K562 (cell line): Measurements from ENCODE around the gene ENO3. TPM values are rescaled to one million over a fixed set of nuclear protein-coding genes. Genes with fewer than 3 reads are reported as not detected.

Experiments
- ATAC-seq: fragments of 200-7000 bp; cut with Tn5 transposase; 3 replicates; pipeline ENCODE4 v1.9.1; 2020; ENCODE audit warnings: moderate library complexity
- BruUV-seq: library from RNA; stranded (reverse); fragments of 400-500 nt; replicated peaks from 2 replicates; lab custom pipeline; 2021; lab: Mats Ljungman, UMichigan
- CTCF ChIA-PET: fragments of 300-600 bp; formaldehyde crosslinking; extraction: SDS; loops from one replicate; lab custom pipeline; 2021; ENCODE audit warnings: low intra/inter-chr PET ratio; lab: Yijun Ruan, JAX
- POLR2A ChIA-PET: fragments of 300-600, 350-650 bp; sonication (Branson Sonifier 250); formaldehyde crosslinking; extraction: SDS; loops from one replicate; lab custom pipeline; 2021; ENCODE audit warnings: antibody characterized with exemption, inconsistent platforms; lab: Yijun Ruan, JAX
- DNase-seq, 4 experiments: peaks; one replicate each; pipeline versions ENCODE4 v3.0.0 to v3.0.0-alpha.2; 2011 to 2018; ENCODE audit warnings: low spot score in 3 of 4, mixed read lengths in 3 of 4; ENCODE audit errors: extremely low read depth in 1 of 4
- FAIRE-seq: peaks from 2 replicates; lab custom pipeline; 2011; peaks lifted over from hg19 to GRCh38; lab: Jason Lieb, UNC
- H2AFZ ChIP-seq: 2 replicates; pipeline ENCODE4 v1.6.0; 2011; ENCODE audit warnings: low read depth, low read length, control low read depth, inconsistent platforms
- H3K27ac ChIP-seq: fragments of 200-600 bp; 3 replicates; pipeline ENCODE4 v1.8.0; 2011; ENCODE audit warnings: low read depth, mild to moderate bottlenecking, control low read depth, inconsistent platforms, low read length, moderate library complexity, mixed read lengths; ENCODE audit errors: extremely low read depth
- H3K27me3 ChIP-seq, 2 experiments: fragments of 300-600 bp in 1 of 2; 2 replicates in 1 of 2; 3 replicates in 1 of 2; pipeline versions ENCODE4 v1.6.0 to v1.8.0; 2011; ENCODE audit warnings: inconsistent platforms in 2 of 2, low read length in 2 of 2, mild to moderate bottlenecking in 1 of 2, mixed read lengths in 1 of 2, moderate library complexity in 1 of 2; ENCODE audit not compliant: control insufficient read depth in 2 of 2, insufficient read depth in 2 of 2
- H3K36me3 ChIP-seq: fragments of 300-600 bp; 3 replicates; pipeline ENCODE4 v1.8.0; 2011; ENCODE audit warnings: mild to moderate bottlenecking, low read length, inconsistent platforms; ENCODE audit not compliant: control insufficient read depth, insufficient read depth
- H3K4me1 ChIP-seq, 2 experiments: fragments of 200-600 bp in 1 of 2; replicated peaks in 1 of 2; 2 replicates in 1 of 2; 3 replicates in 1 of 2; pipeline versions ENCODE4 v1.5.1 to v1.8.0; 2011; ENCODE audit warnings: inconsistent platforms in 2 of 2, low read length in 2 of 2, mild to moderate bottlenecking in 1 of 2, mixed read lengths in 1 of 2, moderate library complexity in 1 of 2; ENCODE audit not compliant: control insufficient read depth in 2 of 2, insufficient read depth in 2 of 2
- H3K4me2 ChIP-seq: 2 replicates; pipeline ENCODE4 v1.6.1; 2011; ENCODE audit warnings: low read length, control low read depth, inconsistent platforms, mixed read lengths; ENCODE audit not compliant: insufficient read depth
- H3K4me3 ChIP-seq: fragments of 200-600 bp; sonication (generic), shearing (Covaris generic); 2 replicates; pipeline ENCODE4 v1.5.1; 2016; ENCODE audit warnings: control low read depth, inconsistent platforms
- H3K79me2 ChIP-seq: fragments of 200-600 bp; 3 replicates; pipeline ENCODE4 v1.8.0; 2011; ENCODE audit warnings: low read length, inconsistent platforms; ENCODE audit not compliant: control insufficient read depth, insufficient read depth
- H3K9ac ChIP-seq, 2 experiments: 2 replicates each; pipeline versions ENCODE4 v1.6.0 to v1.6.1; 2011; ENCODE audit warnings: low read depth in 2 of 2, low read length in 2 of 2, control low read depth in 1 of 2, inconsistent platforms in 1 of 2, mild to moderate bottlenecking in 1 of 2, mixed read lengths in 1 of 2; ENCODE audit not compliant: insufficient read depth in 1 of 2
- H3K9me1 ChIP-seq: one replicate; pipeline ENCODE4 v1.6.0; 2011; ENCODE audit warnings: inconsistent platforms, mild to moderate bottlenecking, low read length, moderate library complexity; ENCODE audit not compliant: control insufficient read depth, insufficient read depth
- H3K9me3 ChIP-seq: replicated peaks from 2 replicates; pipeline ENCODE4 v1.5.1; 2011; ENCODE audit warnings: low read depth, low read length, inconsistent platforms; ENCODE audit not compliant: control insufficient read depth, insufficient read depth
- H4K20me1 ChIP-seq: replicated peaks from 2 replicates; pipeline ENCODE4 v1.6.1; 2011; ENCODE audit warnings: low read length, inconsistent platforms, mixed read lengths; ENCODE audit not compliant: control insufficient read depth, insufficient read depth
- ETV5 ChIP-seq: sonication (generic); formaldehyde crosslinking; IDR thresholded peaks from 2 replicates; pipeline ENCODE4 v1.4.0; 2020; ENCODE audit warnings: low read depth, mild to moderate bottlenecking, missing genetic modification reagents
- ZNF253 ChIP-seq: fragments of 250-450 bp; sonication (Bioruptor Pico); conservative IDR thresholded peaks from 2 replicates; pipeline ENCODE4 v1.6.1; 2021; ENCODE audit warnings: mild to moderate bottlenecking
- WGBS: fragments of 100-300 bp; shearing (Covaris generic); methylation state at CpG from one replicate; pipeline ENCODE4 v1.1.6; 2016; ENCODE audit warnings: low coverage, mixed read lengths; ENCODE audit not compliant: insufficient coverage; ENCODE audit errors: missing lambda C conversion rate; 5-methylcytosine and 5-hydroxymethylcytosine counted together
- in situ Hi-C: fragments of 300-500 bp; cut with MboI; formaldehyde crosslinking; loops from 4 replicates; pipeline ENCODE4 v1.15.0; 2018; ENCODE audit warnings: inconsistent platforms, mixed read lengths
- intact Hi-C: fragments of 100-400 bp; cut with micrococcal nuclease; formaldehyde crosslinking; loops from 2 replicates; pipeline ENCODE4 v1.14.2; 2022
- polyA plus RNA-seq, 8 experiments: library from polyadenylated mRNA; depleted of rRNA in 4 of 8; stranded (reverse) in 5 of 8; unstranded in 3 of 8; fragments of >200 nt; fragmentation: Nextera tagmentation in 2 of 8; fragmentation: Illumina TruSeq in 1 of 8; extraction: Ambion mirVana in 2 of 8; extraction: Trizol in 1 of 8; gene quantifications; 2 replicates each; pipeline versions ENCODE4 v1.2.1 to v1.2.3, GENCODE V29; 2011 to 2014; ENCODE audit warnings: inconsistent platforms in 1 of 8, missing spikeins in 1 of 8
- total RNA-seq, 7 experiments: library from RNA; depleted of rRNA in 6 of 7; stranded (reverse); fragments of >200 nt in 6 of 7; fragmentation: Illumina TruSeq in 2 of 7; extraction: Trizol in 2 of 7; gene quantifications; 2 replicates each; pipeline versions ENCODE4 v1.2.1 to v1.2.3, GENCODE V29; 2011 to 2021; ENCODE audit warnings: low replicate concordance in 1 of 7
- TF ChIP-seq, protein P1 (sequence below): fragments of 250-450 bp; sonication (Bioruptor Pico); IDR thresholded peaks from 2 replicates; pipeline ENCODE4 v1.9.0; 2021; ENCODE audit warnings: mild to moderate bottlenecking, inconsistent platforms
- TF ChIP-seq, protein P2 (sequence below): fragments of 250-450 bp; sonication (Bioruptor Pico); IDR thresholded peaks from 2 replicates; pipeline ENCODE4 v1.4.0; 2020
- TF ChIP-seq, protein P3 (sequence below): fragments of 200-800 bp; sonication (Bioruptor generic); IDR thresholded peaks from 2 replicates; pipeline ENCODE4 v1.6.1; 2017; ENCODE audit warnings: missing genetic modification characterization, missing compliant biosample characterization

Gene ENO3
- total and polyA plus RNA-seq, 9 of the 15 experiments (the other 6 are each of a cell fraction or from before 2014, with no cell fraction given), result 5.7 to 17.2 (median 9.9) TPM

DNA sequence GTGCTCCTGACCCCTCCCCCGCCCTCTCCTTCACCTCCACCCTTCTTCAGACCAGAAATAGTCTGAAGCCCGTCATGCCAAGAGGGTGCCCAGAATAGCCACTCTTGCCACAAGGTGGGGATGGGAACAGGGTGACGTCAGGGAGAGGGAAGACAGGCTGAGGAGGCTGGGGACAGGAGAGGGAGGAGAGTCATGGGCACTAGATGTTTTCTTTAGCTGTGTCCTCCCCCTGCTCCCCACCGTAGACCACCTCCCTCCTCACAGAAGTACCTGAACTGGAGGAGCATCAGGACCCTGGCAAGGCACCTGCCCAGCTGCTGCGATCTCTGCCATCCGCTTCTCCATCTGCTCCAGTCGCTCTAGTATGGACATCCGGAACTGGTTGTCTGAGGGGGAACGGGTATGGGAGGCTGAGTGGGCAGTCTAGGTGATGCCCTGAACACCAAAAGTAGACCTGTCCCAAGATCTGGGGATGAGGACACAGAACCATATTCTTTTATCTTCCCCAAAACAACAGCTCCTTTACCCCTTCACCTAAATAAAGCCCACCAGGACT is 23.3 kb downstream of the ENO3 start:
- in situ Hi-C loops, result no loop called here
- CTCF ChIA-PET, result no interaction called here
- Histone ChIP-seq H3K27me3 (no peaks in the 10 kb centered on the region), H3K9me1 (no peaks in the 10 kb centered on the region), H3K4me1 (peaks cover 5 to 6% of the 10 kb centered on the region in 2 experiments; a peak in 4 of 5 replicates), H3K9me3 (no peaks in the 10 kb centered on the region), H3K4me3 (no peak overlapping the region), H4K20me1 (no peaks in the 10 kb centered on the region), H3K9ac (no peak overlapping the region), H3K79me2 (peaks cover 2% of the 10 kb centered on the region; the same call in 2 of the 3 replicates), H2AFZ (no peak overlapping the region), H3K4me2 (no peak overlapping the region), H3K27ac (no peak overlapping the region), H3K36me3 (peaks cover 84% of the 10 kb centered on the region)
- no peak for DNase-seq
- POLR2A ChIA-PET, result no interaction called here
- intact Hi-C loops, result no loop called here
- no peak for FAIRE-seq
- TF ChIP-seq, protein P1, sequence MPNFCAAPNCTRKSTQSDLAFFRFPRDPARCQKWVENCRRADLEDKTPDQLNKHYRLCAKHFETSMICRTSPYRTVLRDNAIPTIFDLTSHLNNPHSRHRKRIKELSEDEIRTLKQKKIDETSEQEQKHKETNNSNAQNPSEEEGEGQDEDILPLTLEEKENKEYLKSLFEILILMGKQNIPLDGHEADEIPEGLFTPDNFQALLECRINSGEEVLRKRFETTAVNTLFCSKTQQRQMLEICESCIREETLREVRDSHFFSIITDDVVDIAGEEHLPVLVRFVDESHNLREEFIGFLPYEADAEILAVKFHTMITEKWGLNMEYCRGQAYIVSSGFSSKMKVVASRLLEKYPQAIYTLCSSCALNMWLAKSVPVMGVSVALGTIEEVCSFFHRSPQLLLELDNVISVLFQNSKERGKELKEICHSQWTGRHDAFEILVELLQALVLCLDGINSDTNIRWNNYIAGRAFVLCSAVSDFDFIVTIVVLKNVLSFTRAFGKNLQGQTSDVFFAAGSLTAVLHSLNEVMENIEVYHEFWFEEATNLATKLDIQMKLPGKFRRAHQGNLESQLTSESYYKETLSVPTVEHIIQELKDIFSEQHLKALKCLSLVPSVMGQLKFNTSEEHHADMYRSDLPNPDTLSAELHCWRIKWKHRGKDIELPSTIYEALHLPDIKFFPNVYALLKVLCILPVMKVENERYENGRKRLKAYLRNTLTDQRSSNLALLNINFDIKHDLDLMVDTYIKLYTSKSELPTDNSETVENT (CRISPR knock-in tag), result no peak
- TF ChIP-seq, protein P2, sequence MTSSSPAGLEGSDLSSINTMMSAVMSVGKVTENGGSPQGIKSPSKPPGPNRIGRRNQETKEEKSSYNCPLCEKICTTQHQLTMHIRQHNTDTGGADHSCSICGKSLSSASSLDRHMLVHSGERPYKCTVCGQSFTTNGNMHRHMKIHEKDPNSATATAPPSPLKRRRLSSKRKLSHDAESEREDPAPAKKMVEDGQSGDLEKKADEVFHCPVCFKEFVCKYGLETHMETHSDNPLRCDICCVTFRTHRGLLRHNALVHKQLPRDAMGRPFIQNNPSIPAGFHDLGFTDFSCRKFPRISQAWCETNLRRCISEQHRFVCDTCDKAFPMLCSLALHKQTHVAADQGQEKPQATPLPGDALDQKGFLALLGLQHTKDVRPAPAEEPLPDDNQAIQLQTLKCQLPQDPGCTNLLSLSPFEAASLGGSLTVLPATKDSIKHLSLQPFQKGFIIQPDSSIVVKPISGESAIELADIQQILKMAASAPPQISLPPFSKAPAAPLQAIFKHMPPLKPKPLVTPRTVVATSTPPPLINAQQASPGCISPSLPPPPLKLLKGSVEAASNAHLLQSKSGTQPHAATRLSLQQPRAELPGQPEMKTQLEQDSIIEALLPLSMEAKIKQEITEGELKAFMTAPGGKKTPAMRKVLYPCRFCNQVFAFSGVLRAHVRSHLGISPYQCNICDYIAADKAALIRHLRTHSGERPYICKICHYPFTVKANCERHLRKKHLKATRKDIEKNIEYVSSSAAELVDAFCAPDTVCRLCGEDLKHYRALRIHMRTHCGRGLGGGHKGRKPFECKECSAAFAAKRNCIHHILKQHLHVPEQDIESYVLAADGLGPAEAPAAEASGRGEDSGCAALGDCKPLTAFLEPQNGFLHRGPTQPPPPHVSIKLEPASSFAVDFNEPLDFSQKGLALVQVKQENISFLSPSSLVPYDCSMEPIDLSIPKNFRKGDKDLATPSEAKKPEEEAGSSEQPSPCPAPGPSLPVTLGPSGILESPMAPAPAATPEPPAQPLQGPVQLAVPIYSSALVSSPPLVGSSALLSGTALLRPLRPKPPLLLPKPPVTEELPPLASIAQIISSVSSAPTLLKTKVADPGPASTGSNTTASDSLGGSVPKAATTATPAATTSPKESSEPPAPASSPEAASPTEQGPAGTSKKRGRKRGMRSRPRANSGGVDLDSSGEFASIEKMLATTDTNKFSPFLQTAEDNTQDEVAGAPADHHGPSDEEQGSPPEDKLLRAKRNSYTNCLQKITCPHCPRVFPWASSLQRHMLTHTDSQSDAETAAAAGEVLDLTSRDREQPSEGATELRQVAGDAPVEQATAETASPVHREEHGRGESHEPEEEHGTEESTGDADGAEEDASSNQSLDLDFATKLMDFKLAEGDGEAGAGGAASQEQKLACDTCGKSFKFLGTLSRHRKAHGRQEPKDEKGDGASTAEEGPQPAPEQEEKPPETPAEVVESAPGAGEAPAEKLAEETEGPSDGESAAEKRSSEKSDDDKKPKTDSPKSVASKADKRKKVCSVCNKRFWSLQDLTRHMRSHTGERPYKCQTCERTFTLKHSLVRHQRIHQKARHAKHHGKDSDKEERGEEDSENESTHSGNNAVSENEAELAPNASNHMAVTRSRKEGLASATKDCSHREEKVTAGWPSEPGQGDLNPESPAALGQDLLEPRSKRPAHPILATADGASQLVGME (CRISPR knock-in tag), result no peak
- TF ChIP-seq ETV5 (CRISPR knock-in tag) (no peak), ZNF253 (CRISPR knock-in tag) (no peak)
- TF ChIP-seq, protein P3, sequence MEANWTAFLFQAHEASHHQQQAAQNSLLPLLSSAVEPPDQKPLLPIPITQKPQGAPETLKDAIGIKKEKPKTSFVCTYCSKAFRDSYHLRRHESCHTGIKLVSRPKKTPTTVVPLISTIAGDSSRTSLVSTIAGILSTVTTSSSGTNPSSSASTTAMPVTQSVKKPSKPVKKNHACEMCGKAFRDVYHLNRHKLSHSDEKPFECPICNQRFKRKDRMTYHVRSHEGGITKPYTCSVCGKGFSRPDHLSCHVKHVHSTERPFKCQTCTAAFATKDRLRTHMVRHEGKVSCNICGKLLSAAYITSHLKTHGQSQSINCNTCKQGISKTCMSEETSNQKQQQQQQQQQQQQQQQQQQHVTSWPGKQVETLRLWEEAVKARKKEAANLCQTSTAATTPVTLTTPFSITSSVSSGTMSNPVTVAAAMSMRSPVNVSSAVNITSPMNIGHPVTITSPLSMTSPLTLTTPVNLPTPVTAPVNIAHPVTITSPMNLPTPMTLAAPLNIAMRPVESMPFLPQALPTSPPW (CRISPR knock-in tag), result no peak
- no peak for ATAC-seq
- WGBS, result 85% methylated on average over 8 of the region's 9 CpGs
- BruUV-seq, result no TSS peak
